Neural cell (in vitro differentiated cells): ENCODE data around the gene OR13J1. TPM values are rescaled to one million over a fixed set of nuclear protein-coding genes. Genes with fewer than 3 reads are reported as not detected.

ENCODE experiments used
- H2AFZ ChIP-seq: fragments of 200-600, 300-800 bp; sonication (generic), shearing (Covaris generic); 2 replicates; pipeline ENCODE4 v1.6.0; 2014; ENCODE audit warnings: low read depth, mild to moderate bottlenecking, antibody characterized with exemption, low read length, moderate library complexity
- H3F3A ChIP-seq: fragments of 200-600 bp; shearing (Covaris generic); 2 replicates; pipeline ENCODE4 v1.6.1; 2016; ENCODE audit warnings: mild to moderate bottlenecking, moderate library complexity, mixed read lengths, antibody characterized with exemption, low read length; ENCODE audit not compliant: insufficient read depth, poor library complexity, severe bottlenecking
- H3K27ac ChIP-seq: fragments of 200-600, 300-800 bp; sonication (generic), shearing (Covaris generic); 2 replicates; pipeline ENCODE4 v1.5.1; 2014; ENCODE audit warnings: mild to moderate bottlenecking, low read length, moderate library complexity
- H3K27me3 ChIP-seq: fragments of 300-800, 200-600 bp; sonication (generic), shearing (Covaris generic); 2 replicates; pipeline ENCODE4 v1.6.0; 2014; ENCODE audit warnings: mild to moderate bottlenecking, low read depth, low read length, moderate library complexity; ENCODE audit not compliant: insufficient read depth
- H3K36me3 ChIP-seq: fragments of 300-800, 200-600 bp; sonication (generic), shearing (Covaris generic); 2 replicates; pipeline ENCODE4 v1.5.1; 2014; ENCODE audit warnings: mild to moderate bottlenecking, antibody characterized with exemption, low read length, moderate library complexity; ENCODE audit not compliant: insufficient read depth
- H3K4me2 ChIP-seq: fragments of 300-800, 200-600 bp; sonication (generic), shearing (Covaris generic); 2 replicates; pipeline ENCODE4 v1.6.0; 2014; ENCODE audit warnings: mild to moderate bottlenecking, low read length
- H3K4me3 ChIP-seq: fragments of 300-800, 200-600 bp; sonication (generic), shearing (Covaris generic); 2 replicates; pipeline ENCODE4 v1.5.1; 2014; ENCODE audit warnings: mild to moderate bottlenecking, low read length, moderate library complexity
- H3K79me2 ChIP-seq: fragments of 200-600 bp; shearing (Covaris generic); replicated peaks from 2 replicates; pipeline ENCODE4 v1.6.0; 2014; ENCODE audit warnings: mild to moderate bottlenecking, low read length, moderate library complexity; ENCODE audit not compliant: insufficient read depth
- H3K9ac ChIP-seq: fragments of 300-800, 200-600 bp; sonication (generic), shearing (Covaris generic); 2 replicates; pipeline ENCODE4 v1.6.1; 2016; ENCODE audit warnings: mild to moderate bottlenecking, low read length, mixed read lengths
- H3K9me2 ChIP-seq: fragments of 200-600 bp; shearing (Covaris generic); 2 replicates; pipeline ENCODE4 v1.6.1; 2016; ENCODE audit warnings: mild to moderate bottlenecking, low read length, mixed read lengths; ENCODE audit not compliant: insufficient read depth
- H3K9me3 ChIP-seq: fragments of 200-600, 300-800 bp; sonication (generic), shearing (Covaris generic); 2 replicates; pipeline ENCODE4 v1.6.1; 2016; ENCODE audit warnings: mild to moderate bottlenecking, mixed run types, low read length, moderate library complexity, mixed read lengths
- H4K20me1 ChIP-seq: fragments of 200-600 bp; shearing (Covaris generic); 2 replicates; pipeline ENCODE4 v1.6.1; 2016; ENCODE audit warnings: mild to moderate bottlenecking, mixed run types; ENCODE audit not compliant: insufficient read depth
- CTCF ChIP-seq: fragments of 450-650 bp; IDR thresholded peaks from 2 replicates; pipeline ENCODE4 v1.5.1; 2014; ENCODE audit warnings: antibody characterized with exemption, mild to moderate bottlenecking, moderate library complexity; ENCODE audit not compliant: poor library complexity, severe bottlenecking
- EP300 ChIP-seq: fragments of 450-650 bp; conservative IDR thresholded peaks from 2 replicates; pipeline ENCODE4 v1.6.1; 2014; ENCODE audit warnings: antibody characterized with exemption, mild to moderate bottlenecking, moderate library complexity; ENCODE audit not compliant: poor library complexity, severe bottlenecking
- EZH2 ChIP-seq: fragments of 200-600, 300-800 bp; shearing (Covaris generic), sonication (generic); IDR thresholded peaks from 2 replicates; pipeline ENCODE4 v1.6.1; 2014; ENCODE audit warnings: antibody characterized with exemption, low read length, borderline replicate concordance, mild to moderate bottlenecking; ENCODE audit not compliant: insufficient read depth, poor library complexity, severe bottlenecking
- MXI1 ChIP-seq: fragments of 450-650 bp; conservative IDR thresholded peaks from 2 replicates; pipeline ENCODE4 v1.6.1; 2014; ENCODE audit warnings: antibody characterized with exemption, mild to moderate bottlenecking; ENCODE audit not compliant: poor library complexity, severe bottlenecking
- POLR2AphosphoS5 ChIP-seq: IDR thresholded peaks from 2 replicates; pipeline ENCODE4 v1.6.1; 2012
- RAD21 ChIP-seq: fragments of 450-650 bp; conservative IDR thresholded peaks from 2 replicates; pipeline ENCODE4 v1.6.1; 2014; ENCODE audit warnings: antibody characterized with exemption, mild to moderate bottlenecking, moderate library complexity
- REST ChIP-seq: IDR thresholded peaks from 2 replicates; pipeline ENCODE4 v1.6.1; 2012; ENCODE audit warnings: borderline replicate concordance
- SMC3 ChIP-seq: fragments of 450-650 bp; conservative IDR thresholded peaks from 2 replicates; pipeline ENCODE4 v1.6.1; 2014; ENCODE audit warnings: antibody characterized with exemption, mild to moderate bottlenecking, moderate library complexity; ENCODE audit not compliant: poor library complexity
- TAF1 ChIP-seq: IDR thresholded peaks from 2 replicates; pipeline ENCODE4 v1.6.1; 2012; ENCODE audit warnings: low read depth
- polyA plus RNA-seq: library from polyadenylated mRNA; depleted of rRNA; stranded (reverse); fragments of >200 nt; gene quantifications from 2 replicates; pipeline ENCODE4 v1.2.3, GENCODE V29; 2014

The OR13J1 gene
- polyA plus RNA-seq, 1 donor from 2014 or later: not detected

GRCh38 chr9:35907711-35908503, 37.7 kb upstream of the OR13J1 start:
- no peak overlapping the region for H3K4me3 ChIP-seq
- H3K27me3 ChIP-seq: no peaks in the 10 kb centered on the region

More at GRCh38 chr9:35907711-35908503, 37.7 kb upstream of the OR13J1 start:
- Histone ChIP-seq H3K27ac (no peak overlapping the region), H4K20me1 (no peaks in the 10 kb centered on the region), H3F3A (no peaks in the 10 kb centered on the region), H2AFZ (no peak overlapping the region), H3K79me2 (no peaks in the 10 kb centered on the region), H3K9me3 (no peaks in the 10 kb centered on the region), H3K36me3 (no peaks in the 10 kb centered on the region), H3K9me2 (no peaks in the 10 kb centered on the region), H3K4me2 (no peak overlapping the region), H3K9ac (no peak overlapping the region)
- TF ChIP-seq EP300 (no peak), REST (no peak), EZH2 (no peak), MXI1 (no peak), CTCF (no peak), TAF1 (no peak), RAD21 (no peak), SMC3 (no peak), POLR2AphosphoS5 (no peak)
